ENCODE measurements around the gene B4GALT3. TPM values are rescaled to one million over a fixed set of nuclear protein-coding genes. Genes with fewer than 3 reads are reported as not detected.

B4GALT3 gene
- total RNA-seq, 1 donor from 2014 or later: 9.5 TPM

DNA sequence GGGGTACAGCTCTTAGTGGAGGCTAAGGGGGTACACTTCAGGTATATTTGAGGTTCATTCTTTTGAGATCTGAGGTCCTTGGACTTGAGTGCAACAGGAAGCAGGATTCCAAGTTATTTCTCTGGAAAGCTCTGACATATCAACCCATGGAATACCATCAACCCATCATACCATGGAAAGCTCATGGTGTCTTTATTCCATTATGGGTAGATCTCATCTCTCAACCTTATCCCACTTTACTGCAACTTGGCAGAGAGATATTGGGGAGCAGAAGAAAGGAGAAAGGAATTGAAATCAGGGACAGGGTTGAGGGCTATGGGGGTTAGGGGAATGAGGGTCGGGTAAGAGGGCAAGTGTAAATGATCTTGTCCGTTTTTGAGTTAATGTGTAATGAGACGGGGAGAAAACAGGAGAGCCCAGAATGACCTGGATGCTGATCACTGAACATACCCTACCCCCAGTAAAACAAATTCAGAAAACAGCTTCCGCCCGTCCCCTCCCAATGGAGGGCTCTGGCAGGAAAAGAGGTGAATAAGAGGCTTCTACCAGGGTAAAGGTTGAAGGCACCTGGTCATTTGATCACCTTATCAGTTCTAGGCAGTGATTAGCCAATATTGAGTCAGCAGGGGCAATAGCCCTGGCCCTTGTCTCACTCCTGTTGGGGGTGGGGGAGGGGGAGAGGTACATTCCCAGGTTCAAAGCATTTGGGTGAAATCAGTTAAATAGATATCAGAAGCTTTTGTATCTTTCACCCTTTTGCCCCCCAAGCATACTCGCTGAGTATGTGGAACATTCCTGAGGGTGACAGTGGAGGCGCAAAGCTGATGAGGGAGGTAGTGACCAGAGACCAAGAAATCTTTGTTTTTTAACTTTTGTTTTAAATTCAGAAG lies 46.7 kb upstream of the B4GALT3 start:
- H3K36me3 Mint-ChIP-seq: no peaks in the 10 kb centered on the region
- Histone ChIP-seq H3K27me3 (no peaks in the 10 kb centered on the region), H3K9me3 (ENCODE audit: low read depth) (no peaks in the 10 kb centered on the region), H3K4me3 (no peak overlapping the region), H3K27ac (no peak overlapping the region), H3K36me3 (no peaks in the 10 kb centered on the region), H3K4me2 (no peak overlapping the region), H3F3A (ENCODE audit: low read depth) (peaks cover 13% of the 10 kb centered on the region), H3K79me2 (ENCODE audit: low read depth) (no peaks in the 10 kb centered on the region), H2AFZ (replicated peaks) (no peak overlapping the region), H3K9ac (no peak overlapping the region), H4K20me1 (ENCODE audit: low read depth) (no peaks in the 10 kb centered on the region), H3K4me1 (peaks cover 9% of the 10 kb centered on the region)
- H3K27ac Mint-ChIP-seq: no peak overlapping the region
- TF ChIP-seq, protein P1, sequence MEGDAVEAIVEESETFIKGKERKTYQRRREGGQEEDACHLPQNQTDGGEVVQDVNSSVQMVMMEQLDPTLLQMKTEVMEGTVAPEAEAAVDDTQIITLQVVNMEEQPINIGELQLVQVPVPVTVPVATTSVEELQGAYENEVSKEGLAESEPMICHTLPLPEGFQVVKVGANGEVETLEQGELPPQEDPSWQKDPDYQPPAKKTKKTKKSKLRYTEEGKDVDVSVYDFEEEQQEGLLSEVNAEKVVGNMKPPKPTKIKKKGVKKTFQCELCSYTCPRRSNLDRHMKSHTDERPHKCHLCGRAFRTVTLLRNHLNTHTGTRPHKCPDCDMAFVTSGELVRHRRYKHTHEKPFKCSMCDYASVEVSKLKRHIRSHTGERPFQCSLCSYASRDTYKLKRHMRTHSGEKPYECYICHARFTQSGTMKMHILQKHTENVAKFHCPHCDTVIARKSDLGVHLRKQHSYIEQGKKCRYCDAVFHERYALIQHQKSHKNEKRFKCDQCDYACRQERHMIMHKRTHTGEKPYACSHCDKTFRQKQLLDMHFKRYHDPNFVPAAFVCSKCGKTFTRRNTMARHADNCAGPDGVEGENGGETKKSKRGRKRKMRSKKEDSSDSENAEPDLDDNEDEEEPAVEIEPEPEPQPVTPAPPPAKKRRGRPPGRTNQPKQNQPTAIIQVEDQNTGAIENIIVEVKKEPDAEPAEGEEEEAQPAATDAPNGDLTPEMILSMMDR (IDR thresholded peaks at IDR 0.05): no peak
- TF ChIP-seq EZH2 (IDR thresholded peaks at IDR 0.05) (no peak), EZH2phosphoT487 (IDR thresholded peaks at IDR 0.05) (no peak)
- H3K27me3 Mint-ChIP-seq (ENCODE audit: insufficient read depth, low read depth): peaks cover 5% of the 10 kb centered on the region
- no peak for DNase-seq (ENCODE audit: low spot score)
- H3K9me3 Mint-ChIP-seq: no peaks in the 10 kb centered on the region
- peaks cover 21% of the 10 kb centered on the region for H3K4me1 Mint-ChIP-seq
- no peak overlapping the region for H3K4me3 Mint-ChIP-seq

DNA sequence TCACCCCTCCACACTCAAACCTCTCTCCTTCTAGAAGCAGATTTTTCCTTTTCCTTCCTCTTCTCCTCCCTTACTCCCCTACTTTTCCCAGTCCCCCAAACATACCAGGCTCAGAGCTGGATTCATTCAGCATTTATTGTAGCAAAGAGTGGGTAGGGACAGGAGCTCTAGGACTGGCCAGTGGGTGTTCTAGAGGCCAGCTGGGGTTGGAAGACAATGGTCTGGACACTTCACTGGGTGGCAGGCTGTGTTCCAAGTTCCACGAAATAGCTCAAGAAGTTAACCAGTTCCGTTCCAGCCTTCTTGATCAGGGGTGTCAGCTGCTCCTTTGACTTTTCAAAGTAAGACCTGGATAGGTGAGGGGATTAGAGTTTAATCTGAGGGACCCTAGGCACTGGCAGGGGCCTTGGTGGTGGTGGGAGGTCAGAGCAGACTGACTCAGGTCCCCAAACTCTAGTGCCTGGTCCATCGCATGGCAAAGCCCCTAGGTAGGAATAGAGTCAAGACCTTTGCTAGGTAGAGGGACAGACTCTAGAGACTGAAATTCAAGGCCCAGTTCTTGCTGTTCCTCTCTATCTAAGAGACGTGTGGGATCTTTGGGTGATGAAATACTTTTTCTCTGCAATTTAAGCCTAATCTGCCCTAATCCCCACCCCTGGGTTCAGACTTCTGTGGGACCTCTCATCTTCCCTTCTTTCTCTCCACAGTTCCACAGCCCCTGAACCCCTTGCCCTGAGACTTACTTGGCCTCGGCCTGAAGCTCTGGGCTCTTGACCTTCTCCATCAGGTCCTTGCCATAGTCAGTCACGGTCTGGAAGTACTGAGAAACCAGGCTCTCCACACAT lies 45.1 kb upstream of the B4GALT3 start:
- H3K9me3 Mint-ChIP-seq: no peaks in the 10 kb centered on the region

DNA sequence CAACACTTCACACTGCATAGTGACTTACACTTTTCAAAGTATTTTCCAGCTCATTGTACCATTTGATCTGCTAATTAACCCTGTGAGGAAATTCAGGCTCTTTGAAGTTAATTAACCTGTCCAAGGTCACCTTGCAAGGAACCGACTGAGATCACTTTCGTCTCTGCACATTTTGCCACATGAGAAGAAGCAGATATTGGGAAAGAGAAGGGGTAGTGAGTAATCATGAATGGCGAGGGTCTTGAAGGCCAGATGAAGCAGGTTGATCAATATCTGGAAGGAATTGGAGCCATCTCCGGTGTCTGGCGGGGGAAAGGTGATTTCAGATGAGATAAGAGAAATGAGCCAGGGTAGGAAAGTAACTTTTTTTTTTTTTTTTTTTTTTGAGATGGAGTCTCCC lies 42.7 kb upstream of the B4GALT3 start:
- DNase-seq (ENCODE audit: low spot score): no peak
- peaks cover 13% of the 10 kb centered on the region for H3K4me1 Mint-ChIP-seq
- H3K4me2 ChIP-seq: no peak overlapping the region
- no peaks in the 10 kb centered on the region for H3K9me3 ChIP-seq (ENCODE audit: low read depth)
- no peaks in the 10 kb centered on the region for H3K9me3 Mint-ChIP-seq
- no peaks in the 10 kb centered on the region for H3K79me2 ChIP-seq (ENCODE audit: low read depth)
- H3K27ac Mint-ChIP-seq: no peak overlapping the region
- H4K20me1 ChIP-seq (ENCODE audit: low read depth): no peaks in the 10 kb centered on the region
- H3K4me3 ChIP-seq: no peak overlapping the region
- H2AFZ ChIP-seq (replicated peaks): no peak overlapping the region
- peaks cover 3% of the 10 kb centered on the region for H3K36me3 Mint-ChIP-seq
- peaks cover 9% of the 10 kb centered on the region for H3F3A ChIP-seq (ENCODE audit: low read depth)
- H3K27me3 Mint-ChIP-seq (ENCODE audit: insufficient read depth, low read depth): peaks cover 7% of the 10 kb centered on the region
- H3K27me3 ChIP-seq: no peaks in the 10 kb centered on the region
- H3K36me3 ChIP-seq: no peaks in the 10 kb centered on the region
- no peak overlapping the region for H3K9ac ChIP-seq
- peaks cover 6% of the 10 kb centered on the region for H3K4me1 ChIP-seq
- no peak overlapping the region for H3K27ac ChIP-seq
- TF ChIP-seq, protein P1 (IDR thresholded peaks at IDR 0.05): no peak
- TF ChIP-seq EZH2phosphoT487 (IDR thresholded peaks at IDR 0.05): no peak
- no peak for TF ChIP-seq EZH2 (IDR thresholded peaks at IDR 0.05)
- H3K4me3 Mint-ChIP-seq: no peak overlapping the region

More for the DNA sequence above, 45.1 kb upstream of the B4GALT3 start:
- Histone ChIP-seq H3K4me1 (peaks cover 9% of the 10 kb centered on the region), H3K9me3 (ENCODE audit: low read depth) (no peaks in the 10 kb centered on the region), H3K27ac (no peak overlapping the region), H3F3A (ENCODE audit: low read depth) (peaks cover 13% of the 10 kb centered on the region), H3K36me3 (no peaks in the 10 kb centered on the region), H4K20me1 (ENCODE audit: low read depth) (no peaks in the 10 kb centered on the region), H3K27me3 (no peaks in the 10 kb centered on the region), H3K79me2 (ENCODE audit: low read depth) (no peaks in the 10 kb centered on the region), H2AFZ (replicated peaks) (no peak overlapping the region), H3K4me2 (no peak overlapping the region), H3K9ac (no peak overlapping the region), H3K4me3 (no peak overlapping the region)
- DNase-seq (ENCODE audit: low spot score): no peak
- Mint-ChIP-seq H3K27ac (no peak overlapping the region), H3K4me3 (no peak overlapping the region), H3K4me1 (peaks cover 25% of the 10 kb centered on the region), H3K36me3 (no peaks in the 10 kb centered on the region), H3K27me3 (ENCODE audit: insufficient read depth, low read depth) (peaks cover 5% of the 10 kb centered on the region)
- no peak for TF ChIP-seq EZH2phosphoT487 (IDR thresholded peaks at IDR 0.05)
- no peak for TF ChIP-seq EZH2 (IDR thresholded peaks at IDR 0.05)
- TF ChIP-seq, protein P1 (IDR thresholded peaks at IDR 0.05): no peak

Data from neural progenitor cell (in vitro differentiated cells).